ENCODE measurements around the gene KCNK4. TPM values are rescaled to one million over a fixed set of nuclear protein-coding genes. Genes with fewer than 3 reads are reported as not detected.
A peak's percentile ranks its signal among the peaks of the same experiment; 100 is the strongest.

KCNK4 gene
- total RNA-seq, 1 donor from 2014 or later: not detected

DNA sequence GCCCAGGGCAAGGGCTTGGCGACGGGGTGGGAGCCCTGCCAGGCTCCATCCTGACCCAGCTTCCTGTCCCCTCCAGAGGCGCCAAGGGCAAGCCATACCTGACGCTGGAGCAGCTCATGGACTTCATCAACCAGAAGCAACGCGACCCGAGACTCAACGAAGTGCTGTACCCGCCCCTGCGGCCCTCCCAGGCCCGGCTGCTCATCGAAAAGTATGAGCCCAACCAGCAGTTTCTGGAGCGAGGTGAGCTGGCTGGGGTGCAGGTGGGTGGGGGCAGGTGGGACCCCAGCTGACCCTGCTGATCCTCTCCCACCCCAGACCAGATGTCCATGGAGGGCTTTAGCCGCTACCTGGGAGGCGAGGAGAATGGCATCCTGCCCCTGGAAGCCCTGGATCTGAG, 34.8 kb upstream of the KCNK4 start:
- no peak overlapping the region for H3K4me3 ChIP-seq
- H2AFZ ChIP-seq (replicated peaks): no peak overlapping the region

DNA sequence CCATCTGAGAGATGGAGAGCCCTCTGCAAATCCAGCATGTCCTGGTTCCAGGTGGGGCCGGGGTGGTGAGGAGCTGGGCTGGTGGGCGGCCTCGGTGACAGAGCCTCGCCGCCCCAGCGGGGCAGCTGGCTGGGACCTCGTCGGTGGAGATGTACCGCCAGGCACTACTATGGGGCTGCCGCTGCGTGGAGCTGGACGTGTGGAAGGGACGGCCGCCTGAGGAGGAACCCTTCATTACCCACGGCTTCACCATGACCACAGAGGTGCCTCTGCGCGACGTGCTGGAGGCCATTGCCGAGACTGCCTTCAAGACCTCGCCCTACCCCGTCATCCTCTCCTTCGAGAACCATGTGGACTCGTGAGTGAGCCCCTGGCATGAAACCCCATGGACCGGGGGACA, 32.7 kb upstream of the KCNK4 start:
- no peaks in the 10 kb centered on the region for H3K36me3 ChIP-seq
- no peak overlapping the region for H3K27ac ChIP-seq
- H4K20me1 ChIP-seq (ENCODE audit: low read depth): peaks cover 11% of the 10 kb centered on the region
- TF ChIP-seq EZH2 (IDR thresholded peaks at IDR 0.05) (no peak), EZH2phosphoT487 (IDR thresholded peaks at IDR 0.05) (no peak)
- TF ChIP-seq, protein P1, sequence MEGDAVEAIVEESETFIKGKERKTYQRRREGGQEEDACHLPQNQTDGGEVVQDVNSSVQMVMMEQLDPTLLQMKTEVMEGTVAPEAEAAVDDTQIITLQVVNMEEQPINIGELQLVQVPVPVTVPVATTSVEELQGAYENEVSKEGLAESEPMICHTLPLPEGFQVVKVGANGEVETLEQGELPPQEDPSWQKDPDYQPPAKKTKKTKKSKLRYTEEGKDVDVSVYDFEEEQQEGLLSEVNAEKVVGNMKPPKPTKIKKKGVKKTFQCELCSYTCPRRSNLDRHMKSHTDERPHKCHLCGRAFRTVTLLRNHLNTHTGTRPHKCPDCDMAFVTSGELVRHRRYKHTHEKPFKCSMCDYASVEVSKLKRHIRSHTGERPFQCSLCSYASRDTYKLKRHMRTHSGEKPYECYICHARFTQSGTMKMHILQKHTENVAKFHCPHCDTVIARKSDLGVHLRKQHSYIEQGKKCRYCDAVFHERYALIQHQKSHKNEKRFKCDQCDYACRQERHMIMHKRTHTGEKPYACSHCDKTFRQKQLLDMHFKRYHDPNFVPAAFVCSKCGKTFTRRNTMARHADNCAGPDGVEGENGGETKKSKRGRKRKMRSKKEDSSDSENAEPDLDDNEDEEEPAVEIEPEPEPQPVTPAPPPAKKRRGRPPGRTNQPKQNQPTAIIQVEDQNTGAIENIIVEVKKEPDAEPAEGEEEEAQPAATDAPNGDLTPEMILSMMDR (IDR thresholded peaks at IDR 0.05): no peak
- H2AFZ ChIP-seq (replicated peaks): no peak overlapping the region
- no peaks in the 10 kb centered on the region for H3K4me1 ChIP-seq
- Mint-ChIP-seq H3K9me3 (no peaks in the 10 kb centered on the region), H3K36me3 (peaks cover 22% of the 10 kb centered on the region), H3K27me3 (ENCODE audit: insufficient read depth, low read depth) (peaks cover 10% of the 10 kb centered on the region), H3K4me1 (peaks cover 9% of the 10 kb centered on the region), H3K27ac (no peak overlapping the region), H3K4me3 (no peak overlapping the region)
- no peak overlapping the region for H3K4me2 ChIP-seq
- no peaks in the 10 kb centered on the region for H3K9me3 ChIP-seq (ENCODE audit: low read depth)
- no peaks in the 10 kb centered on the region for H3K79me2 ChIP-seq (ENCODE audit: low read depth)
- peaks cover 2% of the 10 kb centered on the region for H3F3A ChIP-seq (ENCODE audit: low read depth)
- no peaks in the 10 kb centered on the region for H3K27me3 ChIP-seq
- no peak for DNase-seq (ENCODE audit: low spot score)
- no peak overlapping the region for H3K4me3 ChIP-seq
- H3K9ac ChIP-seq: no peak overlapping the region

More for the DNA sequence above, 34.8 kb upstream of the KCNK4 start:
- peaks cover 17% of the 10 kb centered on the region for H3K36me3 Mint-ChIP-seq
- Histone ChIP-seq H3K4me2 (no peak overlapping the region), H3K27me3 (no peaks in the 10 kb centered on the region), H3K79me2 (ENCODE audit: low read depth) (peaks cover 11% of the 10 kb centered on the region), H3K9me3 (ENCODE audit: low read depth) (no peaks in the 10 kb centered on the region), H3K9ac (no peak overlapping the region), H3K36me3 (no peaks in the 10 kb centered on the region), H4K20me1 (ENCODE audit: low read depth) (peaks cover 25% of the 10 kb centered on the region), H3K4me1 (peaks cover 7% of the 10 kb centered on the region), H3F3A (ENCODE audit: low read depth) (peaks cover 9% of the 10 kb centered on the region), H3K27ac (no peak overlapping the region)
- peaks cover 13% of the 10 kb centered on the region for H3K27me3 Mint-ChIP-seq (ENCODE audit: insufficient read depth, low read depth)
- no peak overlapping the region for H3K4me3 Mint-ChIP-seq
- DNase-seq (ENCODE audit: low spot score): no peak
- H3K9me3 Mint-ChIP-seq: no peaks in the 10 kb centered on the region
- peaks cover 14% of the 10 kb centered on the region for H3K4me1 Mint-ChIP-seq
- TF ChIP-seq EZH2 (IDR thresholded peaks at IDR 0.05): no peak
- TF ChIP-seq, protein P1 (IDR thresholded peaks at IDR 0.05): no peak
- no peak for TF ChIP-seq EZH2phosphoT487 (IDR thresholded peaks at IDR 0.05)
- no peak overlapping the region for H3K27ac Mint-ChIP-seq

DNA sequence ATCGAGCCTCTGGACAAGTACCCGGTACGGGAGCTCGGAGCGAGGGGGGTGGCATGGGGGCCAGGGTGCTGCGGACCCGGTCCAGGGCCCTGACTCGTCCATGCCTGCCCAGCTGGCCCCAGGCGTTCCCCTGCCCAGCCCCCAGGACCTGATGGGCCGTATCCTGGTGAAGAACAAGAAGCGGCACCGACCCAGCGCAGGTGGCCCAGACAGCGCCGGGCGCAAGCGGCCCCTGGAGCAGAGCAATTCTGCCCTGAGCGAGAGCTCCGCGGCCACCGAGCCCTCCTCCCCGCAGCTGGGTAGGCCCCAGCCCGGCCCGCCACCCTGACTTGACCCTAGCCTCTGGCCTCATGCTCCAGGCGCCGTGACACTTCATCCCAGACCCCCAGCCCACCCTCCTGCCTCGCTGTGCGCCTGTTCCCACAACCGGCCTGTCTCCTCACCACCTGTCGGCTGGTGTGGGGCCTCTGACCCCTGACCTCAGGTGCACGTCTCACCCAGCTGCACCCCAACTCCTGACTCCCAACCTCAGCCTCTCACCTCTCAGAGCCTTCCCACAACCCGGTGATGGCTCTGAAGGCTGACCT, 32.1 kb upstream of the KCNK4 start:
- Mint-ChIP-seq H3K4me1 (peaks cover 3% of the 10 kb centered on the region), H3K27ac (no peak overlapping the region), H3K27me3 (ENCODE audit: insufficient read depth, low read depth) (peaks cover 10% of the 10 kb centered on the region), H3K9me3 (no peaks in the 10 kb centered on the region), H3K36me3 (peaks cover 20% of the 10 kb centered on the region), H3K4me3 (peak overlapping the region; percentile 51)
- Histone ChIP-seq H3K36me3 (no peaks in the 10 kb centered on the region), H3K79me2 (ENCODE audit: low read depth) (no peaks in the 10 kb centered on the region), H3F3A (ENCODE audit: low read depth) (no peaks in the 10 kb centered on the region), H3K27ac (no peak overlapping the region), H3K9ac (no peak overlapping the region), H3K4me2 (no peak overlapping the region), H3K4me3 (no peak overlapping the region), H2AFZ (replicated peaks) (no peak overlapping the region), H3K9me3 (ENCODE audit: low read depth) (no peaks in the 10 kb centered on the region), H3K4me1 (no peaks in the 10 kb centered on the region), H3K27me3 (no peaks in the 10 kb centered on the region), H4K20me1 (ENCODE audit: low read depth) (peaks cover 4% of the 10 kb centered on the region)
- TF ChIP-seq EZH2 (IDR thresholded peaks at IDR 0.05): no peak
- TF ChIP-seq EZH2phosphoT487 (IDR thresholded peaks at IDR 0.05): no peak
- TF ChIP-seq, protein P1 (IDR thresholded peaks at IDR 0.05): no peak
- DNase-seq (ENCODE audit: low spot score): no peak

Data from neural progenitor cell (in vitro differentiated cells).